ENCODE measurements around the gene TACC3. TPM values are rescaled to one million over a fixed set of nuclear protein-coding genes. Genes with fewer than 3 reads are reported as not detected.

Gene TACC3
- total and polyA plus RNA-seq, 12 donors, result 5.5 to 26.5 (median 11.4) TPM

DNA sequence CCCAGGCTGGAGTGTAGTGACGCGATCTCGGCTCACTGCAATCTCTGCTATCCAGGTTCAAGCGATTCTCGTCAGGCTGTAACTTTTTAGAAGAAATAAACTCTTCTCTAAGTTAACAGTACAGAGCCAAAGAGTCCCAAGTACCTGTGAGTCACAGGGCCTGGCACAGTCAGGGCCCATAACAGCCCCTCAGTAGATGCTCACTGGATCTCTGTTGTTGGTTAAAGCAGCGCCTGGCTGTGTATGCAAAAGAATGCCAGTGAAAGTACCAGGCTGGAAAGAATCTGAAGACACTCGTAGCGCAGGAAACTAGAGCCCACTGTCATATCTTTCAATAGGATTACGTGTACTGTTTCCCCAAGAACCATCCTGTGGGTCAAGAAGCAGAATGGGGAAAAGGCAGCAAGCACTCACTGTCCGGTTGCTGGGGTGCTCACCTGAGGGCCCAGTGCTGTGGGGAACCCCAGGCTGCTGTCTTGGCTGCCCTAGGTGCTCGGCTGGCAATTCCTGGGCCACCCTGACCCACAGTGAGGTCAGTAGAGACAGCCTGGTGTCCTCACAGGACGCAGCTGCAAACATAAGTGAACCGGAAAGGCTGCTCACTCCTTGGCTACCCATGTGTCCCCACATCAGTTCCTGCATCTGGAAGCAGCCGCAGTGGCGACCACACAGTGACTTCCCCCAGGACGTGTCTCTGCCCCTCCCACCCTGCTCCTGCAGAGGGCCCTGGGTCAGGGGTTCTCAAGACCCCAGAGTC, 6.1 kb upstream of the TACC3 start:
- intact Hi-C loops (cut with DNase I), result no loop called here
- no peaks in the 10 kb centered on the region for H3K9me3 ChIP-seq (replicated peaks in 1 of 3)
- 61 to 76% (median 65%) methylated on average over 10 to 16 of the region's 16 CpGs for WGBS, 4 donors
- H3K27me3 ChIP-seq, result no peaks in the 10 kb centered on the region
- DNase-seq, result no peak
- TF ChIP-seq, protein P1, sequence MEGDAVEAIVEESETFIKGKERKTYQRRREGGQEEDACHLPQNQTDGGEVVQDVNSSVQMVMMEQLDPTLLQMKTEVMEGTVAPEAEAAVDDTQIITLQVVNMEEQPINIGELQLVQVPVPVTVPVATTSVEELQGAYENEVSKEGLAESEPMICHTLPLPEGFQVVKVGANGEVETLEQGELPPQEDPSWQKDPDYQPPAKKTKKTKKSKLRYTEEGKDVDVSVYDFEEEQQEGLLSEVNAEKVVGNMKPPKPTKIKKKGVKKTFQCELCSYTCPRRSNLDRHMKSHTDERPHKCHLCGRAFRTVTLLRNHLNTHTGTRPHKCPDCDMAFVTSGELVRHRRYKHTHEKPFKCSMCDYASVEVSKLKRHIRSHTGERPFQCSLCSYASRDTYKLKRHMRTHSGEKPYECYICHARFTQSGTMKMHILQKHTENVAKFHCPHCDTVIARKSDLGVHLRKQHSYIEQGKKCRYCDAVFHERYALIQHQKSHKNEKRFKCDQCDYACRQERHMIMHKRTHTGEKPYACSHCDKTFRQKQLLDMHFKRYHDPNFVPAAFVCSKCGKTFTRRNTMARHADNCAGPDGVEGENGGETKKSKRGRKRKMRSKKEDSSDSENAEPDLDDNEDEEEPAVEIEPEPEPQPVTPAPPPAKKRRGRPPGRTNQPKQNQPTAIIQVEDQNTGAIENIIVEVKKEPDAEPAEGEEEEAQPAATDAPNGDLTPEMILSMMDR (IDR thresholded peaks at IDR 0.05), result no peak
- no peak for TF ChIP-seq POLR2A (IDR thresholded peaks at IDR 0.05)
- H3K4me3 ChIP-seq, result no peak overlapping the region
- peaks cover 0 to 12% of the 10 kb centered on the region in 2 donors for H3K36me3 ChIP-seq (replicated peaks in 1 of 2)
- H3K27ac ChIP-seq, result peak overlapping the region in 3 of 5 donors; percentile 48 to 100 (median 98)
- H3K4me1 ChIP-seq (replicated peaks in 1 of 2), result peaks cover 26 to 57% of the 10 kb centered on the region in 2 donors

DNA sequence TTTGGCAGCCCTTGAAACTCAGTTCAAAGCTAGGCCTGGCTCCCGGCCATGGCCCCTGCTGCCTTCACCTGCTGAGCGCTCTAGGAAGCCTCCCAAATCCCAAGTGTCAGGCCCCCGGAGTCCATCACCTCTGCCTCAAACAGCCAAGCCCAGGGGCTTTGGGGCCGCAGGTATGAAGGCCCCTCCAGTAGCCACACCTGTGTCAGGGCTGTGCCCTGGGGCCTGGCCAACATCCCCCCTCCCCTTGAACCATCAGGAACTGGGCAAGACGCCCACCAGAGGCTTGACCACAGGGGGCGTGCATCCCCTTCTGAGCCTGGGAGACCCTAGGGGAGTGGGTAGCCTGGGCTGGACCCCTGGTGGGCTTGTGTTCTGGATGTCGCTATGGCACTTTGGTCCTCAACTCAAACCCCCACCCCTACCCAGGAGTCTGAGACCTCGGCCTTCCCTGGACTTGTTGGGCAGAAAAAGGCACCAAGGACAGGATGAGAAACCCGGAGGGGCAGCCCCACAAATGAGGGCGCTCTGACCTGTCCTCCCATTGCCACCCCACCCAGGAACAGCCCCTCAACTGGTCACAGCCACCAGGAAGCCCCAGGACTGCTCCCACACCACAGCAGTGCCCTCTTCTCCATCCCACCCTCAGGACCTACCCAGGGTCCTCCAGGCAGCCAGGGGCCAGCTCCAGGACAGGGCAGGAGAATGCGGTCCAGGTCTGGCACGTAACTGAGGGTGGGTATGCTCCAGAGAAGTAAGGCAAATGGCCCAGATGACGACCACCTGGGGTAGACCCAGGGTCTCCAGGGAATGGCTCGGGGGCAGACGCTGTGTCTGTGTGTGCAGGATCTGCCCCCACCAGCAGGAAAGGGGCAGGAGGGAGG, 5.0 kb upstream of the TACC3 start:
- Histone ChIP-seq H3K4me3 (no peak overlapping the region), H3K36me3 (replicated peaks in 1 of 2) (peaks cover 0 to 11% of the 10 kb centered on the region in 2 donors), H3K27ac (no peak overlapping the region), H3K9me3 (replicated peaks in 1 of 3) (no peaks in the 10 kb centered on the region), H3K27me3 (no peaks in the 10 kb centered on the region), H3K4me1 (replicated peaks in 1 of 2) (peaks cover 23 to 48% of the 10 kb centered on the region in 2 donors)
- WGBS, 4 donors, result 79 to 83% (median 83%) methylated on average over 10 to 15 of the region's 15 CpGs
- no peak for DNase-seq
- intact Hi-C loops (cut with DNase I), result no loop called here
- no peak for TF ChIP-seq POLR2A (IDR thresholded peaks at IDR 0.05)
- TF ChIP-seq, protein P1 (IDR thresholded peaks at IDR 0.05), result no peak

DNA sequence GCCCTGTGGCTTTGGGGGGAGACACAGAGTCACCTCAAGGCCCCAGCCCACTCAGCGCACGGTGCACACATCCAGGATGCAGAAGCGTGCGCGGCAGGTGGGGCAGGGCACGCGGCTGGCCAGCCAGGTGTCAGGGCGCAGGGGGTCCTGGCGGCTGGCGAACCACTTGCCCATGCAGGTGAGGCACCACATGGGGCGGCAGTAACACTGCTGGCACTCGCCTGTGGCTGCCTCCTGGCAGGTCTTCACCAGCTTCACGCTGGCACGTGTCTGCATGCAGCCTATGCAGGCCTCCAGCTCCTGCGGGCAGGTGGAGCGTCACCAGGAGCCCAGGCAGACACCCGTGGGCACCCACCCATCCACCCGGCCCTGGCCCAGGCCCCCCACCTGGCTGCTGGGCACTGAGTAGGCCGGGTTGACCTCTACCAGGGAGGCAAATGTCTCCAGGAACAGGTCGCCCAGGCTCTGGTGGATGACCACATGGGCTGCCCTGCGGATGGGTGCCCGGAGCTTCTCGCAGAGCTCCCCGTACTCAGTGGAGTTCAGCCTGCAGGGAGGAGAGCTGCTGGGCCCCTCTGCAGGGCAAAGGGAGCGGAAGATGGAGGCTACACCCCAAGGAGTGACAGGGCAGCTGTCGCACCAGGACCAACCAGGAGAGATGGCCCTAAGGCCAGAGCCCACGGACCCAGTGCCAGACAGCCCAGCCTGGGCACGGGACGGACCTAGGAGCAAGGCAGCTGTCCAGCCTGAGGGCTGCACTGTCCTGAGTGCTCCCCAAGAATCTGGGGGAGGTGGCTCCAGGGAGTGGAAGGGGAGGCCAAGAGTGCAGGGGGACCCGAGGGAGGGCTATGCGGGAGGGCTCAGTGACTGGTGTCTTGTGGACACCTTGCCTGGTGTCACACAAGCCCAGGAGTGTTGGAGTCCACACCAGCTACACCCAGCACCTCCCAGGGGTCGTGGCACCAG, 3.9 kb upstream of the TACC3 start:
- no peak for TF ChIP-seq POLR2A (IDR thresholded peaks at IDR 0.05)
- TF ChIP-seq, protein P1 (IDR thresholded peaks at IDR 0.05), result peak in 1 of 6 experiments; percentile 3
- no peaks in the 10 kb centered on the region for H3K27me3 ChIP-seq
- H3K36me3 ChIP-seq (replicated peaks in 1 of 2), result peaks cover 0 to 11% of the 10 kb centered on the region in 2 donors
- H3K4me1 ChIP-seq (replicated peaks in 1 of 2), result peaks cover 27 to 57% of the 10 kb centered on the region in 2 donors
- intact Hi-C loops (cut with DNase I), result no loop called here
- no peak overlapping the region for H3K4me3 ChIP-seq
- WGBS, 4 donors, result 90 to 95% (median 92%) methylated on average over 12 to 32 of the region's 32 CpGs
- no peak for DNase-seq
- H3K9me3 ChIP-seq (replicated peaks in 1 of 3), result no peaks in the 10 kb centered on the region
- H3K27ac ChIP-seq, result no peak overlapping the region

All from adrenal gland (tissue), 12 donors.